K562 (cell line): ENCODE data around the gene KCTD11. TPM values are rescaled to one million over a fixed set of nuclear protein-coding genes. Genes with fewer than 3 reads are reported as not detected.

Experiments used
- AFF4 ChIP-seq: sonication (generic); formaldehyde crosslinking; IDR thresholded peaks from 2 replicates; pipeline ENCODE4 v1.8.0; 2023; ENCODE audit warnings: mild to moderate bottlenecking, missing genetic modification reagents
- CXXC5 ChIP-seq: fragments of 250-450 bp; sonication (Bioruptor Pico); IDR thresholded peaks from 2 replicates; pipeline ENCODE4 v1.8.0; 2022; ENCODE audit warnings: inconsistent platforms, mild to moderate bottlenecking, moderate library complexity
- ELF1 ChIP-seq: fragments of 200-800 bp; sonication (Bioruptor generic); IDR thresholded peaks from 2 replicates; pipeline ENCODE4 v1.6.1; 2016; ENCODE audit warnings: missing genetic modification characterization, missing compliant biosample characterization
- ELF4 ChIP-seq: fragments of 450-650 bp; formaldehyde crosslinking; IDR thresholded peaks from 2 replicates; pipeline ENCODE4 v1.4.0; 2022; ENCODE audit warnings: missing genetic modification characterization
- HSF4 ChIP-seq: fragments of 250-450 bp; sonication (Bioruptor Pico); IDR thresholded peaks from 2 replicates; pipeline ENCODE4 v2.1.2; 2022; ENCODE audit warnings: mild to moderate bottlenecking, moderate library complexity, borderline replicate concordance
- NFIX ChIP-seq: fragments of 250-450 bp; sonication (Bioruptor Pico); IDR thresholded peaks from 2 replicates; pipeline ENCODE4 v1.4.0; 2020; ENCODE audit warnings: low read depth, mild to moderate bottlenecking, moderate library complexity
- NR4A1 ChIP-seq, 2 experiments: fragments of 250-450 bp in 1 of 2; fragments of 450-650 bp in 1 of 2; sonication (Bioruptor Pico) in 1 of 2; IDR thresholded peaks; 2 replicates each; pipeline versions ENCODE4 v1.4.0 to v1.6.1; 2016 to 2020; ENCODE audit warnings: mild to moderate bottlenecking in 2 of 2, missing compliant biosample characterization in 1 of 2, missing genetic modification characterization in 1 of 2, moderate library complexity in 1 of 2
- POLR3G ChIP-seq: IDR thresholded peaks from 2 replicates; pipeline ENCODE4 v1.6.1; 2011; ENCODE audit not compliant: insufficient read length, insufficient replicate concordance; ENCODE audit errors: extremely low read depth
- SFPQ ChIP-seq: fragments of 200-400 bp; formaldehyde crosslinking; IDR thresholded peaks from 2 replicates; pipeline ENCODE4 v1.6.1; 2017; ENCODE audit warnings: mild to moderate bottlenecking, low read depth, low read length, moderate library complexity
- SIN3A ChIP-seq, 2 experiments: fragments of 150-350 bp in 1 of 2; IDR thresholded peaks; 2 replicates each; pipeline ENCODE4 v1.6.1; 2011 to 2016; ENCODE audit warnings: borderline replicate concordance in 2 of 2, low read depth in 2 of 2, low read length in 2 of 2, mild to moderate bottlenecking in 2 of 2, moderate library complexity in 2 of 2; ENCODE audit not compliant: control insufficient read depth in 1 of 2
- TFAP4 ChIP-seq: sonication (generic); formaldehyde crosslinking; IDR thresholded peaks from 2 replicates; pipeline ENCODE4 v1.8.0; 2022; ENCODE audit warnings: missing genetic modification reagents, mild to moderate bottlenecking, moderate library complexity, borderline replicate concordance
- XRCC5 ChIP-seq: fragments of 200-400 bp; formaldehyde crosslinking; IDR thresholded peaks from 2 replicates; pipeline ENCODE4 v1.6.1; 2017; ENCODE audit warnings: low read depth, mild to moderate bottlenecking, low read length
- ZBTB9 ChIP-seq: fragments of 450-650 bp; formaldehyde crosslinking; IDR thresholded peaks from 2 replicates; pipeline ENCODE4 v1.4.0; 2020; ENCODE audit warnings: mild to moderate bottlenecking, moderate library complexity
- ZNF280A ChIP-seq: fragments of 450-650 bp; IDR thresholded peaks from 2 replicates; pipeline ENCODE4 v1.6.1; 2018; ENCODE audit warnings: mild to moderate bottlenecking, low read depth; ENCODE audit not compliant: partially characterized antibody
- ZNF311 ChIP-seq: fragments of 250-450 bp; sonication (Bioruptor Pico); IDR thresholded peaks from 2 replicates; pipeline ENCODE4 v1.4.0; 2020; ENCODE audit warnings: mild to moderate bottlenecking, moderate library complexity
- polyA plus RNA-seq, 8 experiments: library from polyadenylated mRNA; depleted of rRNA in 4 of 8; stranded (reverse) in 5 of 8; unstranded in 3 of 8; fragments of >200 nt; fragmentation: Nextera tagmentation in 2 of 8; fragmentation: Illumina TruSeq in 1 of 8; extraction: Ambion mirVana in 2 of 8; extraction: Trizol in 1 of 8; gene quantifications; 2 replicates each; pipeline versions ENCODE4 v1.2.1 to v1.2.3, GENCODE V29; 2011 to 2014; ENCODE audit warnings: inconsistent platforms in 1 of 8, missing spikeins in 1 of 8
- total RNA-seq, 7 experiments: library from RNA; depleted of rRNA in 6 of 7; stranded (reverse); fragments of >200 nt in 6 of 7; fragmentation: Illumina TruSeq in 2 of 7; extraction: Trizol in 2 of 7; gene quantifications; 2 replicates each; pipeline versions ENCODE4 v1.2.1 to v1.2.3, GENCODE V29; 2011 to 2021; ENCODE audit warnings: low replicate concordance in 1 of 7

Gene KCTD11
- total and polyA plus RNA-seq, 9 of the 15 experiments (the other 6 are each of a cell fraction or from before 2014, with no cell fraction given): 0.01 to 3.2 (median 2.5) TPM; not detected in 1

- TF ChIP-seq ZNF280A (no peak), POLR3G (no peak), ZNF311 (CRISPR knock-in tag) (no peak), CXXC5 (CRISPR knock-in tag) (peak; percentile 48; the same call in 1 of the 2 replicates), XRCC5 (no peak), TFAP4 (no peak; the same call in none of the 2 replicates), SIN3A (IDR thresholded peaks at IDR 0.05; ENCODE audit: borderline replicate concordance in 2 of 2, control insufficient read depth in 1 of 2, low read depth in 2 of 2, low read length in 2 of 2) (peak; percentile 16 to 29; a peak in 2 of 4 replicates), NR4A1 (CRISPR knock-in tag; IDR thresholded peaks at IDR 0.05) (no peak), NR4A1 (tag; IDR thresholded peaks at IDR 0.05) (no peak), HSF4 (CRISPR knock-in tag) (no peak), ELF1 (tag) (peak; percentile 59; the same call in 1 of the 2 replicates), AFF4 (CRISPR knock-in tag) (0 out of 2 replicates have a peak, but pooled peaks have one; percentile 44), NFIX (CRISPR knock-in tag) (no peak), ELF4 (no peak), SFPQ (no peak), ZBTB9 (CRISPR knock-in tag) (no peak)
These were observed at the start of gene KCTD11 (continued) for GRCh38 chr17:7351665-7352502.
